Ovary (tissue), 9 donors: Measurements from ENCODE around the gene KATNB1. TPM values are rescaled to one million over a fixed set of nuclear protein-coding genes. Genes with fewer than 3 reads are reported as not detected.

ENCODE experiments used
- DNase-seq, 5 donors: peaks; one replicate each; pipeline ENCODE4 v3.0.0-alpha.2; 2019 to 2020
- H3K27ac ChIP-seq, 2 donors: fragments of 200-600 bp; one replicate each; pipeline versions ENCODE4 v1.5.1 to v1.8.0; 2019 to 2022
- H3K27me3 ChIP-seq: fragments of 200-600 bp; one replicate; pipeline ENCODE4 v1.8.0; 2022
- H3K36me3 ChIP-seq: fragments of 200-600 bp; sonication (generic); one replicate; pipeline ENCODE4 v1.5.1; 2019
- H3K4me1 ChIP-seq: one replicate; pipeline ENCODE4 v1.8.1; 2013; ENCODE audit warnings: mild to moderate bottlenecking, moderate library complexity; ENCODE audit not compliant: insufficient read depth
- H3K4me3 ChIP-seq: fragments of 200-600 bp; sonication (generic); one replicate; pipeline ENCODE4 v1.5.1; 2017
- H3K9me3 ChIP-seq, 2 donors: fragments of 200-600 bp in 1 of 2; sonication (generic) in 1 of 2; one replicate each; pipeline versions ENCODE4 v1.5.1 to v1.8.1; 2013 to 2019; ENCODE audit warnings: mild to moderate bottlenecking in 1 of 2, moderate library complexity in 1 of 2
- EP300 ChIP-seq: sonication (generic); formaldehyde crosslinking; IDR thresholded peaks from one replicate; pipeline ENCODE4 v1.6.1; 2017; ENCODE audit warnings: antibody characterized with exemption
- POLR2A ChIP-seq: fragments of 450-650 bp; IDR thresholded peaks from one replicate; pipeline ENCODE4 v1.6.1; 2017; ENCODE audit warnings: antibody characterized with exemption, mild to moderate bottlenecking, moderate library complexity
- WGBS, 3 donors: extraction: QIAGEN DNeasy Blood & Tissue Kit in 1 of 3; methylation state at CpG; one replicate each; pipeline versions ENCODE4 v1.1.5 to v1.1.7; 2013 to 2017; 5-methylcytosine and 5-hydroxymethylcytosine counted together
- intact Hi-C, 4 donors: fragments of 100-400 bp; cut with DNase I; formaldehyde crosslinking; loops; one replicate each; pipeline versions ENCODE4 v1.11.0 to v1.15.1; 2022 to 2023
- polyA plus RNA-seq, 2 donors: library from polyadenylated mRNA; stranded (reverse); fragments of 200-250 nt in 1 of 2; fragments of 350-450 nt in 1 of 2; fragmentation: Illumina TruSeq in 1 of 2; extraction: RNeasy Lipid Tissue Mini Kit (QIAGEN cat#74804) in 1 of 2; gene quantifications; one replicate each; pipeline ENCODE4 v1.2.3, GENCODE V29; 2013 to 2014
- total RNA-seq, 7 donors: library from RNA; depleted of rRNA in 2 of 7; stranded (reverse); fragments of >200 nt in 2 of 7; fragmentation: NEBNext Ultra II Directional in 3 of 7; extraction: Animal tissue kit (Norgen Biotek cat#: 25700) in 3 of 7; gene quantifications; one replicate each; pipeline versions ENCODE4 v1.1.0 to v1.2.4, GENCODE V29; 2016 to 2023
- TF ChIP-seq, protein P1 (sequence below), 3 donors: fragments of 450-650 bp in 2 of 3; fragments of 200-600 bp in 1 of 3; IDR thresholded peaks; one replicate each; pipeline versions ENCODE4 v1.5.1 to v1.8.0; 2016 to 2022; ENCODE audit warnings: antibody characterized with exemption in 3 of 3, mild to moderate bottlenecking in 1 of 3
- donor health status: DM: no; HTN: no; CAD: no; lungs with moderate emphysema.
- donor health status: DM: no; HTN: no; CAD: no.
- donor health status: Bipolar disorder and iron deficiency.
- donor health status: DM: yes; HTN: yes; CAD: no.
- donor health status: DM: no; HTN: no; CAD: no.
- donor health status: DM: yes; HTN: yes; CAD: no.

KATNB1 gene
- total and polyA plus RNA-seq, 9 donors = 3.4 to 20.2 (median 12.5) TPM

DNA sequence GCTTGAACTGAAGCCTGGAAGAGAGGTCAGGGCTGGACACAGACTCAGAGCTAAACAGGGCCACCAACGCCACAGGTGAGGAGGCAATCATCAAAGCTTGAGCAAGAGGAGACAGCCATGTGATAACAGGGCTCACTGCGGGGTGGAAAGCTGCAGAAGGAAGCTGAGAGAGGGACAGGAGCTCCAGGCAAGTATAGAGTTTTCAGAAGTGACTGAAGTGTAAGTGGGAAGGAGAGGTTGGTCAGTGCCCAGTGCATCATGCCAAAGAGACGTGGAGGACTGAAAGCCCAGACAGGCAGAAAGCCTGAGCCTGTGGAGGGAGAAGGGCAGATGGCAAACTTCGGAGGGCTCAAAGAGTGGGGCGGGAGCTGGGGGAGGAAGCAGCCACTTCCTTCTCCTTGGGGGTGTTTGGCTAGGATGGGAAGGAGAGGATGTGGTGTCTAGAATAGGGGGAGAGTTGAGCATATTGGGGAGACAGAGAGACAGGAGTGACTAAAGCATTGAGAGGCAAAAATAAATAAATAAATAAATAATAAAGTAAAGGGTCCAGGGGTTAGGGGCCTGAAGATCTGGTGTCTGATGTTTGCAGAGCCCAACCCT is 64.1 kb downstream of the KATNB1 start:
- intact Hi-C loops = loop anchor here in 1 of 4 donors (5.0 kb wide), 1 partner anchor 63 kb away; no protein-coding TSS in a partner anchor
- no peaks in the 10 kb centered on the region for H3K36me3 ChIP-seq
- TF ChIP-seq POLR2A = no peak
- TF ChIP-seq, protein P1, sequence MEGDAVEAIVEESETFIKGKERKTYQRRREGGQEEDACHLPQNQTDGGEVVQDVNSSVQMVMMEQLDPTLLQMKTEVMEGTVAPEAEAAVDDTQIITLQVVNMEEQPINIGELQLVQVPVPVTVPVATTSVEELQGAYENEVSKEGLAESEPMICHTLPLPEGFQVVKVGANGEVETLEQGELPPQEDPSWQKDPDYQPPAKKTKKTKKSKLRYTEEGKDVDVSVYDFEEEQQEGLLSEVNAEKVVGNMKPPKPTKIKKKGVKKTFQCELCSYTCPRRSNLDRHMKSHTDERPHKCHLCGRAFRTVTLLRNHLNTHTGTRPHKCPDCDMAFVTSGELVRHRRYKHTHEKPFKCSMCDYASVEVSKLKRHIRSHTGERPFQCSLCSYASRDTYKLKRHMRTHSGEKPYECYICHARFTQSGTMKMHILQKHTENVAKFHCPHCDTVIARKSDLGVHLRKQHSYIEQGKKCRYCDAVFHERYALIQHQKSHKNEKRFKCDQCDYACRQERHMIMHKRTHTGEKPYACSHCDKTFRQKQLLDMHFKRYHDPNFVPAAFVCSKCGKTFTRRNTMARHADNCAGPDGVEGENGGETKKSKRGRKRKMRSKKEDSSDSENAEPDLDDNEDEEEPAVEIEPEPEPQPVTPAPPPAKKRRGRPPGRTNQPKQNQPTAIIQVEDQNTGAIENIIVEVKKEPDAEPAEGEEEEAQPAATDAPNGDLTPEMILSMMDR (IDR thresholded peaks at IDR 0.05) = no peak
- TF ChIP-seq EP300 = no peak
- WGBS, 3 donors = 57 to 88% (median 66%) methylated on average over 4 to 5 of the region's 5 CpGs
- no peaks in the 10 kb centered on the region for H3K9me3 ChIP-seq
- H3K4me3 ChIP-seq = no peak overlapping the region
- H3K4me1 ChIP-seq = peaks cover 8% of the 10 kb centered on the region
- H3K27ac ChIP-seq = no peak overlapping the region
- no peak for DNase-seq
- H3K27me3 ChIP-seq = no peaks in the 10 kb centered on the region

DNA sequence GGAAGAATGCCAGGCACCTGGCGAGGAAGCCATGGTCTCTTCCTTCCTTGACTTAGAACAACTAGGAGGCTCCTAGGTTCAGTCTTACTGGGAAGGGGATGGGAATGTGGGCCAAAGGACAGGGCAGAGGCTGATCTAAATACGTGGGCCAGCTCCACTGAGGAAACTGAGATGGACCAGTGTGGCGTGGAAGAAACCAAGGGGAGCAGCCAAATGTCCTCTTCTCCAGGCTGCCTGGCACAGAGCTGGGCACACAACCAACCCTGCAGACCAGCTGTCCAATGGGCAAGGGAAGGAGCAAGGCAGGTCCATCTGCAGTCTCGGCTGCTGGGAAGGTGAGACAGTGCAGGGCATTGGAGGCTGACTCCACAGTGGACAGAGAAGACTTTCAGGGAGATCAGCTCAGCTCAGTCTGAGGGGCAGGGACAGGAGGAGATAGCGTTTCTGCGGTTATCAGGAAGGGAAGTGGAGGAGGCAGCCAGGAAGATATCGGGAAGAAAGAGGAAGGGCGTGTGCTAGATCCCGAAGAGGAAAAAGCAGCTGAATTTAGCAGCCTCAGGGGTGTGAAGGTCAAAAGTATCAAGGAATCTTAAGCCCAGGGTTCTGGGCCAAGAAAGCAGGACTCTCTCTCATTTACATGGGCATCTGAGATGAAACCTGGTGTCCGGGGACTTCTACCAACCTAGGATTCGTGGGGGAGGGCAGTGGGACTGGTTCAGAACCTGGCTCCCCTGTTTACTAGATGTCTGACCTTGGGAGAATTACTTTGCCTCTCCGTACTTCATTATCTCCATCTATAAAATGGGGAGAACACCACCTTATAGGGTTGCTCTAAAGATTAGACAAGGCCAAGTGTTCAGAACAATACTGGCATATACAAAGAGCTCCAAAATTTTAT is 64.9 kb downstream of the KATNB1 start:
- intact Hi-C loops = no loop called here
- no peak overlapping the region for H3K27ac ChIP-seq
- H3K4me1 ChIP-seq = peaks cover 11% of the 10 kb centered on the region
- TF ChIP-seq EP300 (no peak), POLR2A (no peak)
- TF ChIP-seq, protein P1 (IDR thresholded peaks at IDR 0.05) = no peak
- no peaks in the 10 kb centered on the region for H3K9me3 ChIP-seq
- 37 to 49% (median 40%) methylated on average over 12 of the region's 12 CpGs for WGBS, 3 donors
- no peaks in the 10 kb centered on the region for H3K36me3 ChIP-seq
- peak overlapping the region; percentile 47 for H3K4me3 ChIP-seq
- DNase-seq = no peak
- H3K27me3 ChIP-seq = no peaks in the 10 kb centered on the region

DNA sequence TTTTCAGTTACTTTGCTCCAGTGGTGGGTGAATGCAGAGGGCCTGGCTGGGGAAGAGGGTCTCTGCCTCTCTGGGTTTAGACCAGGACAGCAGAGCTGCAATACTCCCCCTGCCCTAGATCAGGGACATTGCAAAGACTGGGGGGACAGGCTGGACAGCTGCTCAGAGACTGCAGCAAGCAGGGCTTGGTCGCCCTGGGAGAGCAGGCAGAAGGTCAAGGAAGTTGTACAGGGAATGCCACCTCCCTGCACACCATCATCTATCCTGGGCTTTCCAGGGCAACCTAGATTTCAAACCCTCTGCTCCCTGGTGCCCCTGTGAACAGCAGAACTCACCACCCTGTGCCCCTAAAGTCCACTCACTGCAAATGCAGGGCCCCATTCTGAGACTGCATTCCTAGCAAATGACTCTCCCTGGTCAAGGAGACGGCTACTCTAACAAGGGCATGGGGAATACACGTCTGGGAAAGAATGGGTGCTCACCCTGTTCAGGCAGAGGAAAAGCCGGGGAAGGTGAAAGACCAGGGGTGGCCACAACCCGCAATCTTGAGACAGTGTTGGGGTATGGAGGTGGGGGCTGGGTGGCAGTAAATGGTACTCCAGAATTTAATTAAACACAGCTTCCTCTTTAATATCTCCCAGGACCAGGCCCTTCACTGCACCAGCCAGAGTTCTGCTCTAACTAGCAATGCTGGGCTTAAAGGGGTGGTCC is 65.7 kb downstream of the KATNB1 start:
- 18 to 31% (median 25%) methylated on average over 5 of the region's 5 CpGs for WGBS, 3 donors
- TF ChIP-seq POLR2A (no peak), EP300 (no peak)
- TF ChIP-seq, protein P1 (IDR thresholded peaks at IDR 0.05) = no peak
- Histone ChIP-seq H3K4me1 (peaks cover 11% of the 10 kb centered on the region), H3K4me3 (peak overlapping the region; percentile 47), H3K36me3 (no peaks in the 10 kb centered on the region), H3K27me3 (no peaks in the 10 kb centered on the region), H3K27ac (peak overlapping the region; percentile 65 to 82), H3K9me3 (no peaks in the 10 kb centered on the region)
- intact Hi-C loops = no loop called here
- DNase-seq = peak in 1 of 5 donors; percentile 13

DNA sequence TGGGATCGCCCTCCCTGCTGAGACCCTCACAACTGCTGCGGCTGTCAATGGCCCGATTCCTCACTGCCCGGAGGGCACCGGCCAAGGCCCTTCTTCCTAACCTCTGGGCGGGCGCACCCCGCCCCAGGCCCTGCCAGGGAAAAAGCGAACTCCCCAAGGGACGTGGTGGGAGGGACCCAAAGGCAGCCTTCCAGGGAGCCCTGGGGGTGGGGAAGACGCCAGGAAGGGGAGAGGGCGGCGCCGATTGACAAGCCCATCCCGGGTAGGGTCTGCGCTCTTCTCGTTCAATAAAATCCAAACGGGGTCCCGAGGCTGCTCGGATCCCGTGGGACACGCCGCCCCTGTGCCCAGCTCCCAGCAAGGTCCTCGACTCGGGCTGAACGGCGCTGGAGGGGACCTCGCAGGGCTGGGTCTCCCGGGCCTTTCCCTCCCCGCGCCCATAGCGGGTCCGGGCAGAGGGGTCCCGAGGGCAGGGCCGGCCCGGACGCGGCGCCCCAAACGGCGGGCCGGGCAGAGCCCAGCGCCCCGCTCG is 66.3 kb downstream of the KATNB1 start:
- H3K4me1 ChIP-seq = peaks cover 11% of the 10 kb centered on the region
- no peaks in the 10 kb centered on the region for H3K9me3 ChIP-seq
- H3K27ac ChIP-seq = peak overlapping the region; percentile 65 to 82
- intact Hi-C loops = no loop called here
- 0 to 2% (median 0%) methylated on average over 20 to 45 of the region's 45 CpGs for WGBS, 3 donors
- TF ChIP-seq, protein P1 (IDR thresholded peaks at IDR 0.05) = no peak
- no peak for TF ChIP-seq POLR2A
- TF ChIP-seq EP300 = no peak
- H3K4me3 ChIP-seq = peak overlapping the region; percentile 47
- H3K27me3 ChIP-seq = no peaks in the 10 kb centered on the region
- no peaks in the 10 kb centered on the region for H3K36me3 ChIP-seq
- peak; percentile 46 to 69 (median 62) for DNase-seq
